Neural progenitor cell (in vitro differentiated cells): ENCODE results near the gene KIF25. TPM values are rescaled to one million over a fixed set of nuclear protein-coding genes. Genes with fewer than 3 reads are reported as not detected.

Experiments used
- DNase-seq: peaks from one replicate; pipeline ENCODE4 v3.0.0-alpha.2; 2016; ENCODE audit warnings: low spot score
- H2AFZ ChIP-seq: fragments of 200-600 bp; sonication (generic); replicated peaks from 2 replicates; pipeline ENCODE4 v1.6.1; 2016; ENCODE audit warnings: antibody characterized with exemption
- H3F3A ChIP-seq: fragments of 200-600 bp; sonication (generic); 2 replicates; pipeline ENCODE4 v1.6.1; 2016; ENCODE audit warnings: antibody characterized with exemption, low read depth
- H3K27ac ChIP-seq: fragments of 200-600 bp; sonication (generic); 2 replicates; pipeline ENCODE4 v1.5.1; 2016; ENCODE audit warnings: mild to moderate bottlenecking
- H3K27me3 ChIP-seq: fragments of 200-600 bp; sonication (generic); 2 replicates; pipeline ENCODE4 v1.6.1; 2016; ENCODE audit warnings: mild to moderate bottlenecking, moderate library complexity
- H3K36me3 ChIP-seq: fragments of 200-600 bp; sonication (generic); 2 replicates; pipeline ENCODE4 v1.5.1; 2016
- H3K4me1 ChIP-seq: fragments of 200-600 bp; sonication (generic); 2 replicates; pipeline ENCODE4 v1.6.1; 2016; ENCODE audit warnings: mixed run types
- H3K4me2 ChIP-seq: fragments of 200-600 bp; sonication (generic); 2 replicates; pipeline ENCODE4 v1.6.1; 2016
- H3K4me3 ChIP-seq: fragments of 200-600 bp; sonication (generic); 2 replicates; pipeline ENCODE4 v1.5.1; 2016
- H3K79me2 ChIP-seq: fragments of 200-600 bp; sonication (generic); 2 replicates; pipeline ENCODE4 v1.6.1; 2016; ENCODE audit warnings: low read depth
- H3K9ac ChIP-seq: fragments of 200-600 bp; sonication (generic); 2 replicates; pipeline ENCODE4 v1.6.1; 2016
- H3K9me3 ChIP-seq: fragments of 200-600 bp; sonication (generic); 2 replicates; pipeline ENCODE4 v1.5.1; 2016; ENCODE audit warnings: low read depth
- H4K20me1 ChIP-seq: fragments of 200-600 bp; sonication (generic); 2 replicates; pipeline ENCODE4 v1.6.1; 2016; ENCODE audit warnings: low read depth
- H3K27ac Mint-ChIP-seq: 3 replicates; pipeline ENCODE4 v1.8.0; 2021; ENCODE audit warnings: mixed read lengths
- H3K27me3 Mint-ChIP-seq: 2 replicates; pipeline ENCODE4 v1.8.0; 2022; ENCODE audit warnings: low read depth, mild to moderate bottlenecking, inconsistent platforms, moderate library complexity, mixed read lengths; ENCODE audit not compliant: insufficient read depth
- H3K36me3 Mint-ChIP-seq: 3 replicates; pipeline ENCODE4 v1.8.0; 2021; ENCODE audit warnings: mixed read lengths
- H3K4me1 Mint-ChIP-seq: 3 replicates; pipeline ENCODE4 v1.8.0; 2021; ENCODE audit warnings: mixed read lengths
- H3K4me3 Mint-ChIP-seq: 3 replicates; pipeline ENCODE4 v1.8.0; 2021; ENCODE audit warnings: mild to moderate bottlenecking, moderate library complexity, mixed read lengths
- H3K9me3 Mint-ChIP-seq: 3 replicates; pipeline ENCODE4 v1.8.0; 2020; ENCODE audit warnings: mixed read lengths
- CTCF ChIP-seq: fragments of 200-600 bp; sonication (generic); IDR thresholded peaks from 2 replicates; pipeline ENCODE4 v1.5.1; 2017; ENCODE audit warnings: antibody characterized with exemption, mild to moderate bottlenecking
- EZH2 ChIP-seq: fragments of 200-600 bp; sonication (generic); IDR thresholded peaks from 2 replicates; pipeline ENCODE4 v1.6.1; 2017; ENCODE audit warnings: antibody characterized with exemption, mild to moderate bottlenecking, moderate library complexity
- EZH2phosphoT487 ChIP-seq: fragments of 200-600 bp; sonication (generic); IDR thresholded peaks from 2 replicates; pipeline ENCODE4 v1.6.1; 2017; ENCODE audit warnings: antibody characterized with exemption
- total RNA-seq: library from RNA; depleted of rRNA; stranded (reverse); fragments of >200 nt; gene quantifications from 2 replicates; pipeline ENCODE4 v1.2.3, GENCODE V29; 2015; ENCODE audit warnings: low replicate concordance

The KIF25 gene
- total RNA-seq, 1 donor from 2014 or later = 1.2 TPM

- DNase-seq = no peak
- Mint-ChIP-seq H3K4me1 (peaks cover 11% of the 10 kb centered on the region), H3K4me3 (no peak overlapping the region), H3K9me3 (peaks cover 8% of the 10 kb centered on the region), H3K36me3 (no peaks in the 10 kb centered on the region), H3K27ac (no peak overlapping the region), H3K27me3 (peaks cover 5% of the 10 kb centered on the region)
- Histone ChIP-seq H3K79me2 (no peaks in the 10 kb centered on the region), H3K4me3 (no peak overlapping the region), H3K36me3 (no peaks in the 10 kb centered on the region), H3K27me3 (no peaks in the 10 kb centered on the region), H2AFZ (no peak overlapping the region), H3K4me1 (no peaks in the 10 kb centered on the region), H3K27ac (no peak overlapping the region), H3K9me3 (no peaks in the 10 kb centered on the region), H3K4me2 (no peak overlapping the region), H3K9ac (no peak overlapping the region), H3F3A (no peaks in the 10 kb centered on the region), H4K20me1 (no peaks in the 10 kb centered on the region)
- no peak for TF ChIP-seq EZH2
- TF ChIP-seq CTCF = no peak
- TF ChIP-seq EZH2phosphoT487 = no peak
Measured at GRCh38 chr6:167993831-167994230, 3.6 kb upstream of the KIF25 start.

- Histone ChIP-seq H3K4me3 (no peak overlapping the region), H3K4me2 (no peak overlapping the region), H3K9ac (no peak overlapping the region), H3K36me3 (no peaks in the 10 kb centered on the region), H3K9me3 (no peaks in the 10 kb centered on the region), H3K4me1 (no peaks in the 10 kb centered on the region), H3K27ac (no peak overlapping the region), H3F3A (no peaks in the 10 kb centered on the region), H3K79me2 (no peaks in the 10 kb centered on the region), H2AFZ (no peak overlapping the region), H4K20me1 (no peaks in the 10 kb centered on the region), H3K27me3 (no peaks in the 10 kb centered on the region)
- Mint-ChIP-seq H3K36me3 (no peaks in the 10 kb centered on the region), H3K4me1 (peaks cover 11% of the 10 kb centered on the region), H3K27ac (no peak overlapping the region), H3K27me3 (peaks cover 3% of the 10 kb centered on the region), H3K9me3 (peaks cover 5% of the 10 kb centered on the region), H3K4me3 (no peak overlapping the region)
- DNase-seq = no peak
- TF ChIP-seq EZH2 (no peak), EZH2phosphoT487 (no peak), CTCF (no peak)
Measured at GRCh38 chr6:167995302-167995701, 2.2 kb upstream of the KIF25 start.

- Histone ChIP-seq H3K27me3 (no peaks in the 10 kb centered on the region), H3K27ac (no peak overlapping the region), H3K9me3 (no peaks in the 10 kb centered on the region), H3K36me3 (no peaks in the 10 kb centered on the region), H3K4me3 (no peak overlapping the region), H3K79me2 (no peaks in the 10 kb centered on the region), H3K9ac (no peak overlapping the region), H2AFZ (no peak overlapping the region), H3K4me1 (no peaks in the 10 kb centered on the region), H3K4me2 (no peak overlapping the region), H3F3A (no peaks in the 10 kb centered on the region), H4K20me1 (no peaks in the 10 kb centered on the region)
- Mint-ChIP-seq H3K36me3 (no peaks in the 10 kb centered on the region), H3K27ac (no peak overlapping the region), H3K4me3 (no peak overlapping the region), H3K4me1 (peaks cover 11% of the 10 kb centered on the region), H3K9me3 (peaks cover 4% of the 10 kb centered on the region), H3K27me3 (peaks cover 3% of the 10 kb centered on the region)
- TF ChIP-seq CTCF (no peak), EZH2 (no peak), EZH2phosphoT487 (no peak)
- no peak for DNase-seq
Measured at GRCh38 chr6:167995731-167996151, 1.7 kb upstream of the KIF25 start.
